VCaP (cell line): ENCODE data around the gene PPAN.

Experiments
- H3K27ac ChIP-seq: fragments of 450-650 bp; 2 replicates; pipeline ENCODE4 v1.5.1; 2017
- CTCF ChIP-seq: fragments of 450-650 bp; conservative IDR thresholded peaks from 2 replicates; pipeline ENCODE4 v1.5.1; 2017; ENCODE audit warnings: mild to moderate bottlenecking, moderate library complexity

PPAN gene

GRCh38 chr19:10095948-10096614, 10.1 kb upstream of the PPAN start:
- no peak for TF ChIP-seq CTCF
- peak overlapping the region; percentile 54 for H3K27ac ChIP-seq

DNA sequence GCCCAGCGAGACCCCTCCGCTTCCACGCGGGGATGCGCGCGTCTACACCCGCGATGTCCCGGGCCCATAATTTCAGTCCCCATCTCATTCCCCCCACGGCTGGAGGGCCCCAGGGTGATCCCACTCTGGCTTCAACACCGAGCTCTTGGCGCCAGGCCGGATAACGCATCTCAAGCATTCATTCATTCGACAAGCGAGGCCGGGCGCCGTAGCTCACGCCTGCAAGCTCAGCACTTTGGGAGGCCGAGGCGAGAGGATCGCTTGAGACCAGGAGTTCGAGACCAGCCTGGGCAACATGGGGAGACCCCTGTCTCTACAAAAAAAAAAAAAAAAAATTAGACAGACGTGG, 9.6 kb upstream of the PPAN start:
- no peak for TF ChIP-seq CTCF
- H3K27ac ChIP-seq = peak overlapping the region; percentile 54

GRCh38 chr19:10100163-10100785, 5.9 kb upstream of the PPAN start:
- no peak overlapping the region for H3K27ac ChIP-seq

GRCh38 chr19:10102787-10103236, 3.4 kb upstream of the PPAN start:
- TF ChIP-seq CTCF = no peak
- no peak overlapping the region for H3K27ac ChIP-seq

More at GRCh38 chr19:10100163-10100785, 5.9 kb upstream of the PPAN start:
- no peak for TF ChIP-seq CTCF

- H3K27ac ChIP-seq = no peak overlapping the region
- TF ChIP-seq CTCF = no peak
Measured at GRCh38 chr19:10104130-10104513, 2.0 kb upstream of the PPAN start.

GRCh38 chr19:10104665-10105508, 1.3 kb upstream of the PPAN start:
- TF ChIP-seq CTCF = no peak
- H3K27ac ChIP-seq = no peak overlapping the region

DNA sequence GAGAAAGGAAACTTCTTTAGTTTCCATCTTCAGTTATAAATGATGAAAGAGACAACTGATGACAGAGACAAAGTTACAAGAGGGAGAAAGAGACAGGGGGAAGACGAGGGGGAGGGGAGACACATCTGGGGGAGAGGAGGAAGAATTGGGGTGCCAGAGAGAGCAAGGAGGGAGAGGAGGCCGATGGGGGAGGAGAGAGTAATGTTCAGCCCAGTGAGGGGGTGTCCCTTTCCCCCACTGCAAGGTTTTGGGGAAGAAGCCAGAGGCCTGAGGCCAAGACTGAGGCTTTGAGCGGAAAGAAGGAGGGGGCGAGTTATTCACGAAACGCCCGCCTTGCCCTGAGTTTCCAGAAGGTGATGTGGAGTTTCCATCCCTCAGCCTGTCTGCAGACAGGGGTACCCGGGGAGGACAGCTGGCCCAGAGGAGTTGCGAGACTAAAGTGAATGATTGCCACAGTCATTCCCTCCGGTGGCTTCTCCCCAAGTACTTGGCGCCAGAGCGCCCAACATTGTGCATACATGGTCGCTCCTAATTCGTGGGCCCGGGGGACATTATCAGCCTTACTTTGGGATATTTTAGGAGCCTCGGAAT, 558 bp upstream of the PPAN start:
- H3K27ac ChIP-seq = no peak overlapping the region
- TF ChIP-seq CTCF = no peak
